ENCODE results near the gene HSPB6.
"Not testable (repeated sequence)": the region's sequence is repeated elsewhere in the genome, so short reads cannot be mapped to it uniquely, and the experiment has no call there.

The HSPB6 gene

GRCh38 chr19:35777086-35777841, 20.4 kb upstream of the HSPB6 start:
- no peaks in the 10 kb centered on the region for H3K36me3 Mint-ChIP-seq
- H3K27ac Mint-ChIP-seq: no peak overlapping the region
- no peaks in the 10 kb centered on the region for H3K9me3 Mint-ChIP-seq
- peak overlapping the region; percentile 59 for H3K4me3 Mint-ChIP-seq
- H3K27me3 Mint-ChIP-seq: no peaks in the 10 kb centered on the region
- peaks cover 13% of the 10 kb centered on the region for H3K4me1 Mint-ChIP-seq

GRCh38 chr19:35776102-35776788, 19.4 kb upstream of the HSPB6 start:
- H3K9me3 Mint-ChIP-seq: no peaks in the 10 kb centered on the region
- H3K27me3 Mint-ChIP-seq: no peaks in the 10 kb centered on the region
- no peaks in the 10 kb centered on the region for H3K36me3 Mint-ChIP-seq
- H3K4me1 Mint-ChIP-seq: peaks cover 13% of the 10 kb centered on the region
- H3K27ac Mint-ChIP-seq: no peak overlapping the region
- peak overlapping the region; percentile 80 for H3K4me3 Mint-ChIP-seq

- H3K36me3 Mint-ChIP-seq: no peaks in the 10 kb centered on the region
- peak within 1 kb of the TSS; percentile 85 for H3K4me3 Mint-ChIP-seq
- peaks cover 13% of the 10 kb centered on the region for H3K4me1 Mint-ChIP-seq
- H3K9me3 Mint-ChIP-seq: no peaks in the 10 kb centered on the region
- H3K27me3 Mint-ChIP-seq: no peaks in the 10 kb centered on the region
- H3K27ac Mint-ChIP-seq: peak within 1 kb of the TSS; percentile 35
Observed at GRCh38 chr19:35775298-35776101, 18.7 kb upstream of the HSPB6 start, which contains the start of gene ARHGAP33. Gene ARHGAP33, plus strand, starts transcription at chr19:35775564. Its CDS starts 95 bp downstream, at chr19:35775659.

GRCh38 chr19:35775046-35775297, 18.1 kb upstream of the HSPB6 start:
- peak overlapping the region; percentile 85 for H3K4me3 Mint-ChIP-seq
- peak overlapping the region; percentile 35 for H3K27ac Mint-ChIP-seq
- H3K36me3 Mint-ChIP-seq: no peaks in the 10 kb centered on the region
- H3K9me3 Mint-ChIP-seq: no peaks in the 10 kb centered on the region
- no peaks in the 10 kb centered on the region for H3K27me3 Mint-ChIP-seq
- peaks cover 13% of the 10 kb centered on the region for H3K4me1 Mint-ChIP-seq

- no peaks in the 10 kb centered on the region for H3K36me3 Mint-ChIP-seq
- no peaks in the 10 kb centered on the region for H3K27me3 Mint-ChIP-seq
- H3K4me1 Mint-ChIP-seq: peaks cover 13% of the 10 kb centered on the region
- H3K4me3 Mint-ChIP-seq: peak overlapping the region; percentile 85
- no peaks in the 10 kb centered on the region for H3K9me3 Mint-ChIP-seq
- H3K27ac Mint-ChIP-seq: no peak overlapping the region
Observed at GRCh38 chr19:35774274-35775045, 17.6 kb upstream of the HSPB6 start.

GRCh38 chr19:35773020-35773806, 16.4 kb upstream of the HSPB6 start:
- Mint-ChIP-seq H3K4me3 (no peak overlapping the region), H3K27me3 (no peaks in the 10 kb centered on the region)

GRCh38 chr19:35772362-35772761, 15.5 kb upstream of the HSPB6 start:
- H3K4me3 Mint-ChIP-seq, H3K27ac Mint-ChIP-seq, H3K36me3 Mint-ChIP-seq, H3K27me3 Mint-ChIP-seq, H3K9me3 Mint-ChIP-seq: not testable (repeated sequence)
- peaks cover 13% of the 10 kb centered on the region for H3K4me1 Mint-ChIP-seq

More at GRCh38 chr19:35773020-35773806, 16.4 kb upstream of the HSPB6 start:
- H3K27ac Mint-ChIP-seq: no peak overlapping the region
- peaks cover 3% of the 10 kb centered on the region for H3K36me3 Mint-ChIP-seq
- peaks cover 13% of the 10 kb centered on the region for H3K4me1 Mint-ChIP-seq
- no peaks in the 10 kb centered on the region for H3K9me3 Mint-ChIP-seq

- Mint-ChIP-seq H3K9me3 (no peaks in the 10 kb centered on the region), H3K27ac (no peak overlapping the region), H3K4me3 (no peak overlapping the region), H3K4me1 (no peaks in the 10 kb centered on the region), H3K36me3 (peaks cover 3% of the 10 kb centered on the region), H3K27me3 (no peaks in the 10 kb centered on the region)
Observed at GRCh38 chr19:35768082-35768421, 11.2 kb upstream of the HSPB6 start.

GRCh38 chr19:35767288-35768081, 10.7 kb upstream of the HSPB6 start:
- Mint-ChIP-seq H3K4me3 (no peak overlapping the region), H3K27me3 (no peaks in the 10 kb centered on the region), H3K4me1 (no peaks in the 10 kb centered on the region), H3K27ac (no peak overlapping the region), H3K9me3 (no peaks in the 10 kb centered on the region), H3K36me3 (peaks cover 3% of the 10 kb centered on the region)

GRCh38 chr19:35766571-35767104, 9.8 kb upstream of the HSPB6 start:
- H3K27ac Mint-ChIP-seq: no peak overlapping the region

GRCh38 chr19:35764432-35765315, 7.8 kb upstream of the HSPB6 start:
- no peak overlapping the region for H3K27ac Mint-ChIP-seq
- H3K36me3 Mint-ChIP-seq: peaks cover 3% of the 10 kb centered on the region
- no peaks in the 10 kb centered on the region for H3K9me3 Mint-ChIP-seq
- no peak overlapping the region for H3K4me3 Mint-ChIP-seq
- H3K4me1 Mint-ChIP-seq: peaks cover under 1% of the 10 kb centered on the region
- no peaks in the 10 kb centered on the region for H3K27me3 Mint-ChIP-seq

More at GRCh38 chr19:35766571-35767104, 9.8 kb upstream of the HSPB6 start:
- Mint-ChIP-seq H3K9me3 (no peaks in the 10 kb centered on the region), H3K36me3 (peaks cover 3% of the 10 kb centered on the region), H3K4me1 (no peaks in the 10 kb centered on the region), H3K4me3 (no peak overlapping the region), H3K27me3 (no peaks in the 10 kb centered on the region)

GRCh38 chr19:35760711-35761349, 4.0 kb upstream of the HSPB6 start:
- H3K4me3 Mint-ChIP-seq: peak overlapping the region; percentile 36

GRCh38 chr19:35759697-35760096, 2.9 kb upstream of the HSPB6 start:
- Mint-ChIP-seq H3K9me3 (no peaks in the 10 kb centered on the region), H3K27ac (no peak overlapping the region)

More at GRCh38 chr19:35760711-35761349, 4.0 kb upstream of the HSPB6 start:
- no peaks in the 10 kb centered on the region for H3K36me3 Mint-ChIP-seq
- no peak overlapping the region for H3K27ac Mint-ChIP-seq
- H3K9me3 Mint-ChIP-seq: no peaks in the 10 kb centered on the region
- peaks cover 3% of the 10 kb centered on the region for H3K27me3 Mint-ChIP-seq
- H3K4me1 Mint-ChIP-seq: peaks cover 26% of the 10 kb centered on the region

More at GRCh38 chr19:35759697-35760096, 2.9 kb upstream of the HSPB6 start:
- Mint-ChIP-seq H3K27me3 (peaks cover 7% of the 10 kb centered on the region), H3K4me3 (peak overlapping the region; percentile 99), H3K36me3 (peaks cover 3% of the 10 kb centered on the region), H3K4me1 (peaks cover 31% of the 10 kb centered on the region)
